ENCODE results near the gene MRPL17. TPM values are rescaled to one million over a fixed set of nuclear protein-coding genes. Genes with fewer than 3 reads are reported as not detected.

Gene MRPL17
- total and polyA plus RNA-seq, 2 of the 13 experiments (the other 11 are each of a cell fraction or from before 2014, with no cell fraction given): 59.4 to 90.0 TPM

DNA sequence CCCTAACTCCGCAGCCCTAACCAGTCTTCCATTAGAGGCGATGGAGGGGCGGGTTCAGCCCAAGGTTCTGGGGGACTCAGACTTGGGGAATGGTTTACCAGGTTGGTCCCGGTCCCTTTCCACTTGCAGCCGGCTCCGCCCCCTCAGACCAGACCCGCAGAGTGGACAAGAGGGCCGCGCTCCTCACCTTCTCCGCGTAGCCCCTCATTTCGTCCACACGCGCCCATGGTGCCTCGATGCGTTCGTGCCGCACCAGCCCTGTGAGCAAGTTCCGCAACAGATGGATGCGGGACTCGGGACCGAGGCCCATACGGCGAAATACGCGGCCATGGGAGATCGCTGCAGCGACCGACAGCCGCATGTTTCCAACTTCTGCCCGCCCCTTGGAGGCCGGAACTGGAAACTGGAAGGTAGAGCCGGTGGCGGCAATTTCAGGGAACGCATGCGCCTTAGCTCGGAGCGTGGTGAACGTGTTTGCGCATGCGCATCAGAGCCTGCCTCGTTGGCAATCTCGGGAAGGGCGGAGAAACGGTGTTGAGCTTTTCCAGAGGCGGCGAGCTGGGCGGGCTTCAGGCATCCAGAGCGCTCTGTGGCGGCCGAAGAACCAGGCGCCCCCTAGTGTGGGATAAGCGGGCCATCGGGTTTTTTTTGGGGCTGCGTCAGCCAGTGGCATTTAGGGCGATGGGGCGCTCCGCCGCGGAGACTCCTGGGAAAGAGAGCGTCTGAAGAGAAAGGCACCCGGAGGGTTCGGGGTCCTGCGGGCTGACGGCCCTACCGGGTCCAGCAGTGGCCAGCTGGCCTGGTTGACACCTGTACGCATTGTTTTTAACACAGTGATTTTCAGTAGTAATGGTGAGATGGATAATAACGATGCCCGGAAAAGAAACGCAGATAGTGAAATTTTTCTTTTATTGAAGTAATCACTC lies at the start of gene MRPL17 (continued):
- TF ChIP-seq, protein P1, sequence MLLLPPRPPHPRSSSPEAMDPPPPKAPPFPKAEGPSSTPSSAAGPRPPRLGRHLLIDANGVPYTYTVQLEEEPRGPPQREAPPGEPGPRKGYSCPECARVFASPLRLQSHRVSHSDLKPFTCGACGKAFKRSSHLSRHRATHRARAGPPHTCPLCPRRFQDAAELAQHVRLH (CRISPR knock-in tag; IDR thresholded peaks at IDR 0.05; ENCODE audit: borderline replicate concordance, low read depth): peak; percentile 95; the same call in 1 of the 2 replicates
- peak; percentile 76; the same call in 1 of the 2 replicates for TF ChIP-seq KDM4B (CRISPR knock-in tag; IDR thresholded peaks at IDR 0.05)
- TF ChIP-seq MXI1 (IDR thresholded peaks at IDR 0.05; ENCODE audit: borderline replicate concordance, low read depth, low read length): peak; percentile 90; the same call in 1 of the 3 replicates
- TF ChIP-seq ZNF333 (CRISPR knock-in tag; IDR thresholded peaks at IDR 0.05; ENCODE audit: borderline replicate concordance): peak; percentile 94
- no peak for TF ChIP-seq SRSF4 (IDR thresholded peaks at IDR 0.05; ENCODE audit: low read depth, low read length, poor library complexity, severe bottlenecking)
- TF ChIP-seq CENPX (CRISPR knock-in tag; IDR thresholded peaks at IDR 0.05): no peak
- peak; percentile 79; the same call in 1 of the 2 replicates for TF ChIP-seq DNMT1 (CRISPR knock-in tag; IDR thresholded peaks at IDR 0.05)
- TF ChIP-seq, protein P2, sequence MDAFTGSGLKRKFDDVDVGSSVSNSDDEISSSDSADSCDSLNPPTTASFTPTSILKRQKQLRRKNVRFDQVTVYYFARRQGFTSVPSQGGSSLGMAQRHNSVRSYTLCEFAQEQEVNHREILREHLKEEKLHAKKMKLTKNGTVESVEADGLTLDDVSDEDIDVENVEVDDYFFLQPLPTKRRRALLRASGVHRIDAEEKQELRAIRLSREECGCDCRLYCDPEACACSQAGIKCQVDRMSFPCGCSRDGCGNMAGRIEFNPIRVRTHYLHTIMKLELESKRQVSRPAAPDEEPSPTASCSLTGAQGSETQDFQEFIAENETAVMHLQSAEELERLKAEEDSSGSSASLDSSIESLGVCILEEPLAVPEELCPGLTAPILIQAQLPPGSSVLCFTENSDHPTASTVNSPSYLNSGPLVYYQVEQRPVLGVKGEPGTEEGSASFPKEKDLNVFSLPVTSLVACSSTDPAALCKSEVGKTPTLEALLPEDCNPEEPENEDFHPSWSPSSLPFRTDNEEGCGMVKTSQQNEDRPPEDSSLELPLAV (CRISPR knock-in tag; conservative IDR thresholded peaks at IDR 0.05; ENCODE audit: low read depth): no peak
- TF ChIP-seq, protein P3, sequence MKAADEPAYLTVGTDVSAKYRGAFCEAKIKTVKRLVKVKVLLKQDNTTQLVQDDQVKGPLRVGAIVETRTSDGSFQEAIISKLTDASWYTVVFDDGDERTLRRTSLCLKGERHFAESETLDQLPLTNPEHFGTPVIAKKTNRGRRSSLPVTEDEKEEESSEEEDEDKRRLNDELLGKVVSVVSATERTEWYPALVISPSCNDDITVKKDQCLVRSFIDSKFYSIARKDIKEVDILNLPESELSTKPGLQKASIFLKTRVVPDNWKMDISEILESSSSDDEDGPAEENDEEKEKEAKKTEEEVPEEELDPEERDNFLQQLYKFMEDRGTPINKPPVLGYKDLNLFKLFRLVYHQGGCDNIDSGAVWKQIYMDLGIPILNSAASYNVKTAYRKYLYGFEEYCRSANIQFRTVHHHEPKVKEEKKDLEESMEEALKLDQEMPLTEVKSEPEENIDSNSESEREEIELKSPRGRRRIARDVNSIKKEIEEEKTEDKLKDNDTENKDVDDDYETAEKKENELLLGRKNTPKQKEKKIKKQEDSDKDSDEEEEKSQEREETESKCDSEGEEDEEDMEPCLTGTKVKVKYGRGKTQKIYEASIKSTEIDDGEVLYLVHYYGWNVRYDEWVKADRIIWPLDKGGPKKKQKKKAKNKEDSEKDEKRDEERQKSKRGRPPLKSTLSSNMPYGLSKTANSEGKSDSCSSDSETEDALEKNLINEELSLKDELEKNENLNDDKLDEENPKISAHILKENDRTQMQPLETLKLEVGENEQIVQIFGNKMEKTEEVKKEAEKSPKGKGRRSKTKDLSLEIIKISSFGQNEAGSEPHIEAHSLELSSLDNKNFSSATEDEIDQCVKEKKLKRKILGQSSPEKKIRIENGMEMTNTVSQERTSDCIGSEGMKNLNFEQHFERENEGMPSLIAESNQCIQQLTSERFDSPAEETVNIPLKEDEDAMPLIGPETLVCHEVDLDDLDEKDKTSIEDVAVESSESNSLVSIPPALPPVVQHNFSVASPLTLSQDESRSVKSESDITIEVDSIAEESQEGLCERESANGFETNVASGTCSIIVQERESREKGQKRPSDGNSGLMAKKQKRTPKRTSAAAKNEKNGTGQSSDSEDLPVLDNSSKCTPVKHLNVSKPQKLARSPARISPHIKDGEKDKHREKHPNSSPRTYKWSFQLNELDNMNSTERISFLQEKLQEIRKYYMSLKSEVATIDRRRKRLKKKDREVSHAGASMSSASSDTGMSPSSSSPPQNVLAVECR (CRISPR knock-in tag; IDR thresholded peaks at IDR 0.05; ENCODE audit: borderline replicate concordance): peak; percentile 96
- 0 out of 2 replicates have a peak, but pooled peaks have one; percentile 78 for TF ChIP-seq SP4 (CRISPR knock-in tag; IDR thresholded peaks at IDR 0.05)
- peak; percentile 91 for TF ChIP-seq ZNF746 (CRISPR knock-in tag; IDR thresholded peaks at IDR 0.05)
- peak; percentile 47; the same call in 1 of the 2 replicates for TF ChIP-seq ZNF12 (CRISPR knock-in tag; IDR thresholded peaks at IDR 0.05)
- peak; percentile 87 for TF ChIP-seq RXRA (CRISPR knock-in tag; IDR thresholded peaks at IDR 0.05)
- TF ChIP-seq, protein P4, sequence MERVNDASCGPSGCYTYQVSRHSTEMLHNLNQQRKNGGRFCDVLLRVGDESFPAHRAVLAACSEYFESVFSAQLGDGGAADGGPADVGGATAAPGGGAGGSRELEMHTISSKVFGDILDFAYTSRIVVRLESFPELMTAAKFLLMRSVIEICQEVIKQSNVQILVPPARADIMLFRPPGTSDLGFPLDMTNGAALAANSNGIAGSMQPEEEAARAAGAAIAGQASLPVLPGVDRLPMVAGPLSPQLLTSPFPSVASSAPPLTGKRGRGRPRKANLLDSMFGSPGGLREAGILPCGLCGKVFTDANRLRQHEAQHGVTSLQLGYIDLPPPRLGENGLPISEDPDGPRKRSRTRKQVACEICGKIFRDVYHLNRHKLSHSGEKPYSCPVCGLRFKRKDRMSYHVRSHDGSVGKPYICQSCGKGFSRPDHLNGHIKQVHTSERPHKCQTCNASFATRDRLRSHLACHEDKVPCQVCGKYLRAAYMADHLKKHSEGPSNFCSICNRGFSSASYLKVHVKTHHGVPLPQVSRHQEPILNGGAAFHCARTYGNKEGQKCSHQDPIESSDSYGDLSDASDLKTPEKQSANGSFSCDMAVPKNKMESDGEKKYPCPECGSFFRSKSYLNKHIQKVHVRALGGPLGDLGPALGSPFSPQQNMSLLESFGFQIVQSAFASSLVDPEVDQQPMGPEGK (CRISPR knock-in tag; IDR thresholded peaks at IDR 0.05): peak; percentile 49; the same call in 1 of the 2 replicates
- TF ChIP-seq, protein P5, sequence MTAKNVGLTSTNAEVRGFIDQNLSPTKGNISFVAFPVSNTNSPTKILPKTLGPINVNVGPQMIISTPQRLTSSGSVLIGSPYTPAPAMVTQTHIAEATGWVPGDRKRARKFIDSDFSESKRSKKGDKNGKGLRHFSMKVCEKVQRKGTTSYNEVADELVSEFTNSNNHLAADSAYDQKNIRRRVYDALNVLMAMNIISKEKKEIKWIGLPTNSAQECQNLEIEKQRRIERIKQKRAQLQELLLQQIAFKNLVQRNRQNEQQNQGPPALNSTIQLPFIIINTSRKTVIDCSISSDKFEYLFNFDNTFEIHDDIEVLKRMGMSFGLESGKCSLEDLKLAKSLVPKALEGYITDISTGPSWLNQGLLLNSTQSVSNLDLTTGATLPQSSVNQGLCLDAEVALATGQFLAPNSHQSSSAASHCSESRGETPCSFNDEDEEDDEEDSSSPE (CRISPR knock-in tag; IDR thresholded peaks at IDR 0.05): peak; percentile 97
- peak; percentile 95 for TF ChIP-seq ZNF33B (CRISPR knock-in tag; IDR thresholded peaks at IDR 0.05)
- TF ChIP-seq ZNF207 (IDR thresholded peaks at IDR 0.05; ENCODE audit: borderline replicate concordance): no peak
- TF ChIP-seq ZNF841 (CRISPR knock-in tag; IDR thresholded peaks at IDR 0.05; ENCODE audit: borderline replicate concordance): no peak

All from HepG2 (cell line).